HepG2 (cell line): Measurements from ENCODE around the gene STAT6. TPM values are rescaled to one million over a fixed set of nuclear protein-coding genes. Genes with fewer than 3 reads are reported as not detected.
A peak's percentile ranks its signal among the peaks of the same experiment; 100 is the strongest.

Experiments
- ELF4 ChIP-seq: sonication (generic); formaldehyde crosslinking; IDR thresholded peaks from 2 replicates; pipeline ENCODE4 v1.5.0; 2020; ENCODE audit warnings: missing genetic modification reagents, mild to moderate bottlenecking, moderate library complexity, borderline replicate concordance
- EZH2 ChIP-seq: conservative IDR thresholded peaks from 2 replicates; pipeline ENCODE4 v1.6.1; 2012; ENCODE audit warnings: mild to moderate bottlenecking, low read depth, low read length, moderate library complexity
- FOSL2 ChIP-seq: sonication (generic); formaldehyde crosslinking; IDR thresholded peaks from 2 replicates; pipeline ENCODE4 v1.4.0; 2020; ENCODE audit warnings: missing genetic modification reagents
- PAX8 ChIP-seq: sonication (generic); formaldehyde crosslinking; IDR thresholded peaks from 2 replicates; pipeline ENCODE4 v1.8.0; 2022; ENCODE audit warnings: mild to moderate bottlenecking, missing genetic modification reagents, borderline replicate concordance
- POLR2AphosphoS2 ChIP-seq: IDR thresholded peaks from 2 replicates; pipeline ENCODE4 v1.6.1; 2011; ENCODE audit warnings: low read depth, low read length, improper control_type of control experiment
- SMAD1 ChIP-seq: sonication (generic); formaldehyde crosslinking; IDR thresholded peaks from 2 replicates; pipeline ENCODE4 v1.4.0; 2020; ENCODE audit warnings: missing genetic modification reagents, low read depth, mild to moderate bottlenecking, borderline replicate concordance
- TAF15 ChIP-seq: fragments of 200-400 bp; formaldehyde crosslinking; IDR thresholded peaks from one replicate; pipeline ENCODE4 v1.6.1; 2018; ENCODE audit warnings: mild to moderate bottlenecking, low read depth, low read length; ENCODE audit not compliant: poor library complexity, severe bottlenecking
- ZMYM4 ChIP-seq: sonication (generic); formaldehyde crosslinking; IDR thresholded peaks from 2 replicates; pipeline ENCODE4 v1.8.1; 2023; ENCODE audit warnings: mild to moderate bottlenecking, missing genetic modification reagents
- ZNF10 ChIP-seq: sonication (generic); formaldehyde crosslinking; IDR thresholded peaks from 2 replicates; pipeline ENCODE4 v1.4.0; 2020; ENCODE audit warnings: mild to moderate bottlenecking, low read depth, missing genetic modification reagents, borderline replicate concordance
- ZNF230 ChIP-seq: sonication (generic); formaldehyde crosslinking; IDR thresholded peaks from 2 replicates; pipeline ENCODE4 v1.4.0; 2020; ENCODE audit warnings: mild to moderate bottlenecking, missing genetic modification reagents
- ZNF317 ChIP-seq: sonication (generic); formaldehyde crosslinking; IDR thresholded peaks from 2 replicates; pipeline ENCODE4 v1.5.0; 2020; ENCODE audit warnings: mild to moderate bottlenecking, missing genetic modification reagents
- ZNF335 ChIP-seq: sonication (generic); formaldehyde crosslinking; IDR thresholded peaks from 2 replicates; pipeline ENCODE4 v1.4.0; 2020; ENCODE audit warnings: missing genetic modification reagents
- ZNF607 ChIP-seq: sonication (generic); formaldehyde crosslinking; IDR thresholded peaks from 2 replicates; pipeline ENCODE4 v1.5.1; 2020; ENCODE audit warnings: missing genetic modification reagents, mild to moderate bottlenecking, borderline replicate concordance
- polyA plus RNA-seq, 8 experiments: library from polyadenylated mRNA; depleted of rRNA in 3 of 8; stranded (reverse) in 7 of 8; unstranded in 1 of 8; fragments of >200 nt; fragmentation: Illumina TruSeq in 4 of 8; extraction: Trizol in 4 of 8; gene quantifications; 2 replicates each; pipeline versions ENCODE4 v1.2.1 to v1.2.3, GENCODE V29; 2011 to 2016; ENCODE audit warnings: low read depth in 4 of 8, missing spikeins in 1 of 8, mixed read lengths in 1 of 8; ENCODE audit not compliant: insufficient read depth in 1 of 8
- total RNA-seq, 5 experiments: library from RNA; depleted of rRNA; stranded (reverse); fragments of >200 nt; fragmentation: Illumina TruSeq; extraction: Trizol; gene quantifications; 2 replicates each; pipeline ENCODE4 v1.2.3, GENCODE V29; 2016; ENCODE audit warnings: low read depth in 1 of 5
- TF ChIP-seq, protein P1 (sequence below): IDR thresholded peaks from 2 replicates; pipeline ENCODE4 v1.6.1; 2016; ENCODE audit warnings: missing biosample characterization, missing genetic modification reagents, low read depth
- TF ChIP-seq, protein P2 (sequence below): IDR thresholded peaks from 2 replicates; pipeline ENCODE4 v1.6.1; 2016; ENCODE audit warnings: low read depth, missing genetic modification reagents, missing compliant biosample characterization
- TF ChIP-seq, protein P3 (sequence below): sonication (generic); formaldehyde crosslinking; IDR thresholded peaks from 2 replicates; pipeline ENCODE4 v1.4.0; 2020; ENCODE audit warnings: missing genetic modification reagents, borderline replicate concordance

STAT6 gene
- total and polyA plus RNA-seq, 2 of the 13 experiments (the other 11 are each of a cell fraction or from before 2014, with no cell fraction given) = 28.0 to 62.2 TPM

DNA sequence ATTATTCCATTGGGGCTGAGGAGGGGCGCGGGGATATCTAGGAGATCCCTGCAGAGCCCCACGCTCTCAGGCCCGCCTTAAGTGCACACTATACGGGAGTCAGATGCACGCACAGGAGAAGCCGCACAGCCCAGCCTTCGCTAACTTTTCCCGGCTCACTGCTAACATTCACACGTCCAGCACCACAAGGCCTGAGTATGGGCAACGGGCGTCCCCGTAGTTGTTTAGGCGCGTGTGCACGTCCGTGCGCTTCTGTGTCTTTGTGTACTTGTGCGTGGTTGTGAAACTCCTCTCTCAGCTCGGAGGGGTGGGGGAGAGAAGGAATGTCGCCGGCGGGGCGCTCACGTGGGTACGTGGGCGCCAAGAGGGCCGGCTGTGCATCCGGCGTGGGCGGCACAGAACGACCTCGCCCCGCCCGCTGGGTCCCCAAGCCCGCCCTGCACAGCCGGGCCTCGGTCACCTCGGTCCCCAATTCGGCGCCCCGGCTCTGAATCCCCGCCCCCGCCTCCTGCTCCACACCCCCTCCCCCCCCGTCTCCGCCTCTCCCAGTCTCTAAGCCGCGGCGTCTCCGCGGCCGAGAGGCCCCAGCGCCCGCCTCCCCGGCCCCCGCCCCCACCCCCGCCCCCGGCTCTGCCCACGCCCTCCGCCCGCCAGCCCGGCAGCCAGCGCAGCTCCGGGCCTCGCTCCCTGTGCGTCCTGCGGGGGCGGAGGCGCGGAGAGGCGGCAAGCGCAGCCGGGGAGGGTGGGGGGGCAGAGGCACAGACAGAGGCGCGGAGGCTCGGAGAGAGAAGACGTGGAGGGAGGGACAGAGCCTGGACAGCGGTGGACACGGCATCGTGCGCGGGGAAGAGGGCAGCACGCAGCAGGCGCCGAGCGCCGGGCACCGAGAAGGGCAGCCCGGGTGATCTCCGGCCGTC lies 22.6 kb downstream of the STAT6 start, which contains the start of gene NAB2 (continued):
- TF ChIP-seq, protein P1, sequence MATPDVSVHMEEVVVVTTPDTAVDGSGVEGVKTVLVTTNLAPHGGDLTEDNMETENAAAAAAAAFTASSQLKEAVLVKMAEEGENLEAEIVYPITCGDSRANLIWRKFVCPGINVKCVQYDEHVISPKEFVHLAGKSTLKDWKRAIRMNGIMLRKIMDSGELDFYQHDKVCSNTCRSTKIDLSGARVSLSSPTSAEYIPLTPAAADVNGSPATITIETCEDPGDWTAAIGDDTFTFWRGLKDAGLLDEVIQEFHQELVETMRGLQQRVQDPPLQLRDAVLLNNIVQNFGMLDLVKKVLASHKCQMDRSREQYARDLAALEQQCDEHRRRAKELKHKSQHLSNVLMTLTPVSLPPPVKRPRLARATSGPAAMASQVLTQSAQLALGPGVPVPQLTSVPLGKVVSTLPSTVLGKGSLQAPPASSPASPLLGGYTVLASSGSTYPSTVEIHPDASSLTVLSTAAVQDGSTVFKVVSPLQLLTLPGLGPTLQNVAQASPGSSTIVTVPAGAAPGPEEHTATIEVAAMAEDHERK (CRISPR knock-in tag) = no peak
- TF ChIP-seq FOSL2 (CRISPR knock-in tag) (peak; percentile 74), SMAD1 (CRISPR knock-in tag) (0 out of 2 replicates have a peak, but pooled peaks have one; percentile 34), ZNF10 (CRISPR knock-in tag) (no peak), TAF15 (no peak), EZH2 (no peak), POLR2AphosphoS2 (no peak), ZNF317 (CRISPR knock-in tag) (0 out of 2 replicates have a peak, but pooled peaks have one; percentile 7), ELF4 (CRISPR knock-in tag) (no peak; the same call in 1 of the 2 replicates), PAX8 (CRISPR knock-in tag) (no peak), ZNF607 (CRISPR knock-in tag) (no peak), ZNF335 (CRISPR knock-in tag) (0 out of 2 replicates have a peak, but pooled peaks have one; percentile 16), ZNF230 (CRISPR knock-in tag) (0 out of 2 replicates have a peak, but pooled peaks have one; percentile 55), ZMYM4 (CRISPR knock-in tag) (peak; percentile 55)
- TF ChIP-seq, protein P2, sequence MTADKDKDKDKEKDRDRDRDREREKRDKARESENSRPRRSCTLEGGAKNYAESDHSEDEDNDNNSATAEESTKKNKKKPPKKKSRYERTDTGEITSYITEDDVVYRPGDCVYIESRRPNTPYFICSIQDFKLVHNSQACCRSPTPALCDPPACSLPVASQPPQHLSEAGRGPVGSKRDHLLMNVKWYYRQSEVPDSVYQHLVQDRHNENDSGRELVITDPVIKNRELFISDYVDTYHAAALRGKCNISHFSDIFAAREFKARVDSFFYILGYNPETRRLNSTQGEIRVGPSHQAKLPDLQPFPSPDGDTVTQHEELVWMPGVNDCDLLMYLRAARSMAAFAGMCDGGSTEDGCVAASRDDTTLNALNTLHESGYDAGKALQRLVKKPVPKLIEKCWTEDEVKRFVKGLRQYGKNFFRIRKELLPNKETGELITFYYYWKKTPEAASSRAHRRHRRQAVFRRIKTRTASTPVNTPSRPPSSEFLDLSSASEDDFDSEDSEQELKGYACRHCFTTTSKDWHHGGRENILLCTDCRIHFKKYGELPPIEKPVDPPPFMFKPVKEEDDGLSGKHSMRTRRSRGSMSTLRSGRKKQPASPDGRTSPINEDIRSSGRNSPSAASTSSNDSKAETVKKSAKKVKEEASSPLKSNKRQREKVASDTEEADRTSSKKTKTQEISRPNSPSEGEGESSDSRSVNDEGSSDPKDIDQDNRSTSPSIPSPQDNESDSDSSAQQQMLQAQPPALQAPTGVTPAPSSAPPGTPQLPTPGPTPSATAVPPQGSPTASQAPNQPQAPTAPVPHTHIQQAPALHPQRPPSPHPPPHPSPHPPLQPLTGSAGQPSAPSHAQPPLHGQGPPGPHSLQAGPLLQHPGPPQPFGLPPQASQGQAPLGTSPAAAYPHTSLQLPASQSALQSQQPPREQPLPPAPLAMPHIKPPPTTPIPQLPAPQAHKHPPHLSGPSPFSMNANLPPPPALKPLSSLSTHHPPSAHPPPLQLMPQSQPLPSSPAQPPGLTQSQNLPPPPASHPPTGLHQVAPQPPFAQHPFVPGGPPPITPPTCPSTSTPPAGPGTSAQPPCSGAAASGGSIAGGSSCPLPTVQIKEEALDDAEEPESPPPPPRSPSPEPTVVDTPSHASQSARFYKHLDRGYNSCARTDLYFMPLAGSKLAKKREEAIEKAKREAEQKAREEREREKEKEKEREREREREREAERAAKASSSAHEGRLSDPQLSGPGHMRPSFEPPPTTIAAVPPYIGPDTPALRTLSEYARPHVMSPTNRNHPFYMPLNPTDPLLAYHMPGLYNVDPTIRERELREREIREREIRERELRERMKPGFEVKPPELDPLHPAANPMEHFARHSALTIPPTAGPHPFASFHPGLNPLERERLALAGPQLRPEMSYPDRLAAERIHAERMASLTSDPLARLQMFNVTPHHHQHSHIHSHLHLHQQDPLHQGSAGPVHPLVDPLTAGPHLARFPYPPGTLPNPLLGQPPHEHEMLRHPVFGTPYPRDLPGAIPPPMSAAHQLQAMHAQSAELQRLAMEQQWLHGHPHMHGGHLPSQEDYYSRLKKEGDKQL (CRISPR knock-in tag) = peak; percentile 48; the same call in 1 of the 2 replicates
- TF ChIP-seq, protein P3, sequence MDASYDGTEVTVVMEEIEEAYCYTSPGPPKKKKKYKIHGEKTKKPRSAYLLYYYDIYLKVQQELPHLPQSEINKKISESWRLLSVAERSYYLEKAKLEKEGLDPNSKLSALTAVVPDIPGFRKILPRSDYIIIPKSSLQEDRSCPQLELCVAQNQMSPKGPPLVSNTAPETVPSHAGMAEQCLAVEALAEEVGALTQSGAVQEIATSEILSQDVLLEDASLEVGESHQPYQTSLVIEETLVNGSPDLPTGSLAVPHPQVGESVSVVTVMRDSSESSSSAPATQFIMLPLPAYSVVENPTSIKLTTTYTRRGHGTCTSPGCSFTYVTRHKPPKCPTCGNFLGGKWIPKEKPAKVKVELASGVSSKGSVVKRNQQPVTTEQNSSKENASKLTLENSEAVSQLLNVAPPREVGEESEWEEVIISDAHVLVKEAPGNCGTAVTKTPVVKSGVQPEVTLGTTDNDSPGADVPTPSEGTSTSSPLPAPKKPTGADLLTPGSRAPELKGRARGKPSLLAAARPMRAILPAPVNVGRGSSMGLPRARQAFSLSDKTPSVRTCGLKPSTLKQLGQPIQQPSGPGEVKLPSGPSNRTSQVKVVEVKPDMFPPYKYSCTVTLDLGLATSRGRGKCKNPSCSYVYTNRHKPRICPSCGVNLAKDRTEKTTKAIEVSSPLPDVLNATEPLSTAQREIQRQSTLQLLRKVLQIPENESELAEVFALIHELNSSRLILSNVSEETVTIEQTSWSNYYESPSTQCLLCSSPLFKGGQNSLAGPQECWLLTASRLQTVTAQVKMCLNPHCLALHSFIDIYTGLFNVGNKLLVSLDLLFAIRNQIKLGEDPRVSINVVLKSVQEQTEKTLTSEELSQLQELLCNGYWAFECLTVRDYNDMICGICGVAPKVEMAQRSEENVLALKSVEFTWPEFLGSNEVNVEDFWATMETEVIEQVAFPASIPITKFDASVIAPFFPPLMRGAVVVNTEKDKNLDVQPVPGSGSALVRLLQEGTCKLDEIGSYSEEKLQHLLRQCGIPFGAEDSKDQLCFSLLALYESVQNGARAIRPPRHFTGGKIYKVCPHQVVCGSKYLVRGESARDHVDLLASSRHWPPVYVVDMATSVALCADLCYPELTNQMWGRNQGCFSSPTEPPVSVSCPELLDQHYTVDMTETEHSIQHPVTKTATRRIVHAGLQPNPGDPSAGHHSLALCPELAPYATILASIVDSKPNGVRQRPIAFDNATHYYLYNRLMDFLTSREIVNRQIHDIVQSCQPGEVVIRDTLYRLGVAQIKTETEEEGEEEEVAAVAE (CRISPR knock-in tag) = no peak
